NCI-H226 (cell line): Measurements from ENCODE around the gene FAM98C.

Experiments used
- DNase-seq: peaks from one replicate; pipeline ENCODE4 v3.0.0-alpha.2; 2015

The FAM98C gene

DNA sequence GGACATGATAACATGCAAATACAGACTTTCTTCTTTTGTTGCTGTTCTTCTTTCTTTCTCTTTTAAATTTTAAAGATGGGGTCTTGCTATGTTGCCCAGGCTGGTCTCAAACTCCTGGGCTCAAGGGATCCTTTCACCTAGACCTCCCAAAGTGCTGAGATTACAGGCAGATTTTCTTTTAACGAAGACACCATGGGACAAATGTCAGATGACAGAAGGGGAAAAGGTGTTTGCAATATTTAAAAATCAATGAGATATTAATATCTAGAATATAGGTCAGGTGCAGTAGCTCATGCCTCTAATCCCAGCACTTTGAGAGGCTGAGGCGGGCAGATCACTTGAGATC is 26.9 kb downstream of the FAM98C start:
- DNase-seq: no peak

DNA sequence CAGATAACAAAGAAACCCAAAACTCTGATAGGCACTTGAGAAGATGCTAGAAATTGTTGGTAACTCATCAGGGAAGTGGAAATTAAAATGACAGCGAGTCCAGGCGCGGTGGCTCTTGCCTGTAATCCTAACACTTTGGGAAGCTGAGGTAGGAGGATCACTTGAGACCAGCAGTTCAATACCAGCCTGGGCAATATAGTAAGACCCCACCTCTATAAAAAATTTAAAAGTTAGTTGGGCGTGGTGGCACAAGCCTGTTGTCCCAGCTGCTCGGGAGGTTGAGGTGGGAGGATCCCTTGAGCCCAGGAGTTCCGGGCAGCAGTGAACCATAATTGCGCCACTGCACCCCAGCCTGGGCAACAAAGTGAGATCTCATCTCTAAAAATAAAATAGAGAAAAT is 28.0 kb downstream of the FAM98C start:
- no peak for DNase-seq

DNA sequence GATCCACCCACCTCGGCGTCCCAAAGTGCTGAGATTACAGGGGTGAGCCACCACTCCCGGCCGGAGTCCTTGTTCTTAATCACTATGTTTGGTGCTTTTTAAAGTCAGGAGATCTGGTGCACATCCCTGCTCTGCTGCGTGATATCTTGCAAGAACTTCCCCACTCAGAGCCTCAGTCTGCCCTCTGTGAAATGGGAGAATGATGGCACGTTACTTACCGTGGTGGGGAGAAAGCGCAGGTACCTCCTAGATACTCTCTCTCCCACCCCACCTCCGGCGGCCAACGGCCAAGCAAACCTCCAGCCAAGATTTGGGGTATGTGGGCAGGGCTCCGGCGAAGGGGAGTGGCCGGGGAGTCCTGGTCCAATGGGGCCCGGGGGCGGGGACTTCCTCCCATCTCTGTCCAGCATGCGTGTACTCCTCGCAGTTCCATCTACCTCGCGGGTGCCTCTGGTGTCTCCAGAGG is 30.4 kb downstream of the FAM98C start, which contains the start of gene RYR1:
Gene RYR1 (plus strand): TSS at position 424 of the 466 bp plus-strand sequence. CDS start 139 bp downstream, outside the sequence.
- peak; percentile 56 for DNase-seq

DNA sequence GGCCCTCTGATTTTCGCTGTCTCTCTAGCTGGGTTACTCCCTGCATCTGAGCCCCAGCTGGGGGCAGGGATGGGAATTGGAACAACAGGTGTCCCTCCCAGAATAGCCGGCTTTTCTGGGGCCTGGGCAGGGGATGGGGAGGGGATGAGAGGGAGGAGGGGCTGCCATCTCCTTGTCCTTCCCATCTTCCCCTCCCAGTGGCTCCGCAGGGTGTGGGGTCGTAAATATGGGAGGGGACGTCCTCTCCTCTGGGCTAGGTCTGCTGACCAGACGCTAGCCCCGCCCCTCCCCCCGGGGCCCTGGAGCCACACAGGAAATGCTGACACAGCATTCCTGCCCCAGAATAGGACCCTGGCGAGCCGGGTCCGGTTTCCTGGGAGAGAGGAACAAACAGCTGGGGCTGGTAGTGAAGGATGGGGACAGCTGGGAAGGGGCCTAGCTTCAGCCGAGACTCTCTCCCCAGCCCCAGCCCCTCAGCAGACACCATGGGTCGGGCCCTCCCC is 31.7 kb downstream of the FAM98C start:
- no peak for DNase-seq

DNA sequence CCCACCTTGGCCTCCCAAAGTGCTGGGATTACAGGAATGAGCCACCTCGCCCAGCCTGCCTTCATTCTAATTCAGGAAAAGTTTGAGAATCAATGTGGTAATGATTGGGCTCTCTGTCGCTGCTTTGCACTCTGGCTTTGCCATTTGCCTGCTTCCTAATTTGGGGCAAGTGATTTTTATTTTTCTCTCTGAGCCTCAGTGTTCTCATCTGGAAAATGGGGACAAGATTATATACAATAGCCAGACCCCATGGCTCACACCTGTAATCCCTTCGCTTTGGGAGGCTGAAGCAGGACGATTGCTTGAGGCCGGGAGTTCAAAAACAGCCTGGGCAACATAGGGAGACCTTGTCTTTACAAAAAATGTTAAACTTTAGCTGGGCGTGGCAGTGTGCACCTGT is 34.4 kb downstream of the FAM98C start:
- DNase-seq: no peak

DNA sequence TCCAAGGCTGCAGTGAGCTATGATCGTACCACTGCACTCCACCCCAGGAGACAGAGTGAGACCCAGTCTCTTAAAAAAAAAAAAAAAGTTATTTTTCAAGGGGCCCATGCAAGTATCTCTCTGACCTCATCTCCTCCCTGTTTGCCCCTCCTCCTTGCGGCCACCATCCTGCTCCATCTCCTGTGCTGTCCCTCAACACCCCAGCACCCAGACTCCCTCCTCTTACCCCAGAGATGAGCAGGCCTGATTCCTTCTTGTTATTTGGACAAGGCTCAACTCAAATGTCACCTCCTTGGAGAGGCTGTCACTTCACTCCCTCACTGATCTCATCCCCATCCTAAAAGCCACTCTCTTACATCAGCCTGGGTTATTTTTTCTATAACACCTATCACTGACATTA is 35.0 kb downstream of the FAM98C start:
- DNase-seq: no peak

DNA sequence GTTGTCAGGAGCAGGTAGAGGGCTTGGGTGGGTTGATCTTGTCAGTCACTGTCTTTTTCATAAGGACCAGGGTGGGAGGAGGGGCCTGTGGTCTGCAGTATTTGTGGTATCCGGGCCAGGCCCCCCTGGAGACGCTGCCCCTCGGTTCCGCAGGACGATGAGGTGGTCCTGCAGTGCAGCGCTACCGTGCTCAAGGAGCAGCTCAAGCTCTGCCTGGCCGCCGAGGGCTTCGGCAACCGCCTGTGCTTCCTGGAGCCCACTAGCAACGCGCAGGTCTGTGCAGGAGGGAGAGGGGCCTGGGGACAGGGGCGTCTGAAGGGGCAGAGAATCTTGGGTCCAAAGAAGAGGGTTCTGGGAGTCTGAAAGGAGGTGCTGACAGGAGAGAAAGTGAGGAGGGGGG is 37.7 kb downstream of the FAM98C start:
- no peak for DNase-seq

DNA sequence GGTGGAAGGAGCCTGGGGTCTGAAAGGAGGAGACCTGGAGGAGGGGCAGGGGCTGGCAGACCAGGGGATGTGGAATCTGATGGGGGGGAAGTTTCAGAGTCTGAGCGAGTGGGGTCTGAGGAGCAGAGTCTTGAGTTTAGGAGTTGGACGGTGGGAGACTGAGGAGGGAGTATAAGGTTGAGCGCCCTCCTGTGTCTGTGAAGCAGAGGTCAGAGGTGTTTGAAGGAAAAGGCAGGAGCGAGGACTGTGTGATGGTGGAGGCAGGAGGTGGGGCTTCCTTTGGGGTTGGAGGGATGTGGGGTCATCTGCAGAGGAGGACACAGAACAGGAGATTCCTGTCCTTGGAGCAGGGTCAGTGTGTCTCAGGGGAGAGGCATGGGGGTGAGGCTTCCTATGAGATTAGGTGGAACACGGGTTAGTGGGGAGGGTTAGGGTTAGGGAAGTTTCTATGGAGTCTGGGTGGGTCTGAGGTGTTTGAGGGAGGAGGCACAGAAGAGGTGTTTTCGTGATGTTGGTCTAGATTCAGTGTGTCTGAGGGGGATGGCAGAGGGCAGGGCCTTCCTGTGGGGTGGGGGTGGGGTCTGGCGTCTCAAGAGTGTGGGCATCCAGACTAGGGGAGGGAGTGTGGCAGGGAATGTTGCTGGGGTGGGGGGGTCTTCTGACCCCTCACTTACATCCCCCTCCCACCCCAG is 38.9 kb downstream of the FAM98C start:
- no peak for DNase-seq

DNA sequence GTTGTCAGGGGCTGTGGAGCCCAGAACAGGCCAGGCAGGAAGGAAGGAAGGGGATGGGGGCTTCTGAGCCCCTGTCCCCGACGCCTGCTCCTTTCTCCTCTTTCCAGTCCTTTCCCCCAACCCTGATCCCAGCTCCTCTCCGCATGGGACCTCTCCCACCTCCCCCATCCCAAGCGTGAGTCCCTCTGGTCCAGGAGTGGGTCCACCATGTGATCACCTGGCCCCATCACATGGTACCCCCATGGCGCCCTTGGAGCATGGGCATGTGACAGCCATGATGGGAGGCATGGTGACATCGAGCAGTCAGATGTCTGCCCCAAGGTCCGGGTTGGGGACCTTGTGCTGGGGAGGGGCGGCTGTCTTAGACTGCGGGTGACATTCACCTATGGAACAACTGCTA is 39.8 kb downstream of the FAM98C start:
- DNase-seq: no peak

DNA sequence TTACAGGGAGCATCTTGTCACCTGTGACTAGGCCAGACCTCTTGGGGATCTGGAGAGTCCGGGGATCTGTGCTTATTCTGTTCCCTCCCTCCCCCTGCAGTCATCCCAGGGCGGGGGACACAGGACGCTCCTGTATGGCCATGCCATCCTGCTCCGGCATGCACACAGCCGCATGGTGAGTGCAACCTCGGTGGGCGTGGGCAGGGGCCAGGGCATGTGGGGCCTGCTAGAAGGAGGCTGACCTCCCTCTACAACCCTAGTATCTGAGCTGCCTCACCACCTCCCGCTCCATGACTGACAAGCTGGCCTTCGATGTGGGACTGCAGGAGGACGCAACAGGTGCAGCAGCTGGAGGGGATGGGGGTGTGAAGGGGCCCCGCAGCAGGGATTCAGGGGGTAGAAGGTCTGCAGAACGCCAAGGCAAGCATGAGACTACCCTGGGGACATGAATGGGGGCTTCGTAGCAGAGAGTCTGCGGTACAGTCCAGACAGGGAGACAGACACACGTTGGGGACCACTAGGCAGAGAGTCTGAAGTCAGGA is 40.6 kb downstream of the FAM98C start:
- no peak for DNase-seq

DNA sequence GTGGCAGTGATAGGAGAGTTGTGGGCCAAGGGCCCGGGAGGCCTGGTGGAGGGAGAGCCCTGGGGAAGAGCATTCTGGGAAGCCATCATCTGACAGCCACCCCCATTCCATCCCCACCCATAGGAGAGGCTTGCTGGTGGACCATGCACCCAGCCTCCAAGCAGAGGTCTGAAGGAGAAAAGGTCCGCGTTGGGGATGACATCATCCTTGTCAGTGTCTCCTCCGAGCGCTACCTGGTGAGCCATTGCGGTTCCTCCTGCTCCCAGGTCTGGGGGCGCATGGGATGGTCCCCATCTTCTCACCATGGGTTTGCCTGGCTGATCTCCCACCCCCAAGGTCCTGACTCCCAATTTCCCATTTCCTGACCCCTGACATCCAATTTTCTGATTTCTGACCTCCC is 41.1 kb downstream of the FAM98C start:
- no peak for DNase-seq

DNA sequence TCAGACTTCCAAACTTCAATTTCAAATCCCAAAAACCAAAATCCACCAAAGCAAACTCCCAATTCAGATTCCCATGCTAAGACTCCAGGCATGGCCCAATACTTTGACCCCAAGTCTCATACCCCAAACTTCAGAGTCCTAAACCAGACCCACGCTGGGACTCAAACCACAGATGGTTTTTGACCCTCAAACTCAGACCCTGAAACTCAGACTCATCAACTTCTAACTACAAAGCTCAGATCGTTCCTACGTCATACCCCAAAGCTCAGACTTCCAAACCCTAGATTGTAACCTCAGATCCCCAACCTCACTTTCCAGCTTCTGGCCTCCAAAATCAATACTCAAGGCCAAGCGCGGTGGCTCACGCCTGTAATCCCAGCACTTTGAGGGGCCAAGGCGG is 42.5 kb downstream of the FAM98C start:
- no peak for DNase-seq

DNA sequence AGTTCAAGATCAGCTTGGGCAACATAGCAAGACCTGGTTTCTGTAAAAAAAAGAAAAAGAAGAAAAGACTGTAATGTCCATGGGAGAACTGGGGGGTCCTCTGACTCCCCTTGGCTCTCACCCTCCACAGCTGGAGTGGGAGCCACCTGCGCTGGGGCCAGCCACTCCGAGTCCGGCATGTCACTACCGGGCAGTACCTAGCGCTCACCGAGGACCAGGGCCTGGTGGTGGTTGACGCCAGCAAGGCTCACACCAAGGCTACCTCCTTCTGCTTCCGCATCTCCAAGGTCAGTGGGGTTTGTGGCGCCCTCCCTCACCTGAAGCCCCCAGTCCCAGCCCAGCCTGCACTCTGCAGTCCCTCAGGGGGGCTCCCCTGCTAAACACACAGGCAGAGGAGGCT is 45.3 kb downstream of the FAM98C start:
- no peak for DNase-seq

DNA sequence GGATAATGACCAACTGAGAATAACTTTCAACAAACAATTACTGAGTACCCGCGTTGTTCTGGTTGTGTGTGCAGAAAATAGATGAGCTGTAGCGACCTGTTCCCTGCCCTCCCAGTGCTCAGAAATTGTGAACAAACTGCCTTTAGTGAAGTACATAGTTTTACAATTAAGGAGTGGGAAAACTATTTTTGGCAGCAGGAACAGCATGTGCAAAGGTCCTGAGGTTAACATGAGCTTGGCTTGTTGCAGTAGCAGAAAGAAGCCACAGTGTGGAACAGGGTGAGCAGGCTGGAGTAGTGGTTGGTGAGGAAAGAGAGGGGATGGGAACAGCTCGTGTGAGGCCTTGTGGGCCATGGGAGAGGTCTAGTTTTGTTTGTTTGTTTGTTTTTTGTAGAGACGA is 46.6 kb downstream of the FAM98C start:
- no peak for DNase-seq

DNA sequence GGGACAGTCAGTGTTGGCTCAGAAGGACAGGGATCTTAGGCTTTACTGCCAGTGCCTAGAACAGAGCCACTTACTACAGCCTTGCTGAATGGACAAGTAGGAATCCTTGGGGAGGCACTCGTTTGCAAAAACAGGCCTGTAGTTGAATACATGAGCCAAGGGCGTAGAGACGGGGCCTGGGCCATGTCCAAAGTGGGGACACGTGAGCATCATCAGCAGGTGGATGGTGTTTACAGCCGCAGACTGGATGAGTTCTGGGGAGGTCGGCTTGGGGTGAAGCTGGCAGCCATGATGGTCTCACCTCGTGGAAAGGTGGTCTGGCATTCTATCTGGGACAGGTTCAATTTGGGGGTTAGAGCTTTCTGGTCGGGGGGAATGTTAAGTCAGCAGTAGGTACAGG is 48.1 kb downstream of the FAM98C start:
- no peak for DNase-seq

DNA sequence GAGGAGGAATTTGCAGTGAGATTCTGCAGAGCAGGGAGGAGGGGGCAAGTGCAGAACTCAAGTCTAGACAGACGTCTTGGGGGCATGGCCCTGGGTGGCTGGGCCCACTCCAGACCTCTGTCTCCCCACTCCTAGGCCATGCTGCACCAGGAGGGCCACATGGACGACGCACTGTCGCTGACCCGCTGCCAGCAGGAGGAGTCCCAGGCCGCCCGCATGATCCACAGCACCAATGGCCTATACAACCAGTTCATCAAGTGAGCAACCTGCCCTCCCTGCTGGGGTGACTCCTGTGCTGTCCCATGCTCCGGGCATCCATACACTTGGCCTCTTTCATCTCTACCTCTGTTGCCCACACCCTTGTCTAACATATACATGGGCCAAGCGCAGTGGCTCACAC is 48.7 kb downstream of the FAM98C start:
- no peak for DNase-seq

DNA sequence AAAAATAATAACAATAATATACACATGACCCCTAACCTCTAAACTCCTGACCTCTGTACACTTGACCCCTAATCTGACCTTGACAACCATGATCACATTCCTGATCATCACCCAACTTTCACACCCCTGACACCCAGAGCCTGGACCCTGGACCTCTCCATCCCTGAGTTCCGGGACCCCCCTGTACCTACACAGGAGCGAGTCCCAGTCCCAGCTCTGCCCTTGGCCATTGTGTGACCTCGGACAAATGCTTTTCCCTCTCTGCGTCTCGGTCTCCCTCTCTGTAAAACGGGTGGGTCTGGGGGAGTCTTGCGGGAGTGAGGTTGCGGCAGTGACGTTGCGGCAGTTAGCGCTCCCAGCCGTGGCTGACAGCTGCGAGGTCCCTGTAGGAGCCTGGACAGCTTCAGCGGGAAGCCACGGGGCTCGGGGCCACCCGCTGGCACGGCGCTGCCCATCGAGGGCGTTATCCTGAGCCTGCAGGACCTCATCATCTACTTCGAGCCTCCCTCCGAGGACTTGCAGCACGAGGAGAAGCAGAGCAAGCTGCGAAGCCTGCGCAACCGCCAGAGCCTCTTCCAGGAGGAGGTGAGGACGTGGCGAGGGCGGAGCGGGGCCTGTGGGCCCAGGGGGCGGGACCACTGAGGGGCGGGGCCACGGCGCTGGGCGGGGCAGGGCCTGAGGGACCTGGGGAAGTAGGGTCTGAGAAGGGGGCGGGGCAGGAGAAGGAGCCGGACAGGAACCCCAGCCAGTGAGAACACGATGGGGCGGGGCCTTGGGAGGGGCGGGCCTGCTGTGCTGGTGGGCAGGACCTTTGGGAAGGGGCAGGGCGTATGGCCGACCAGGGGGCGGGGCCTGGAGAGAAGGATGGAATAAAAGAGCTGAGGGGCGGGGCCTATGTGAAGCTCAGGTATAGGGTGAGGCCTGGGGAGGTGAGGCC is 49.8 kb downstream of the FAM98C start:
- DNase-seq: no peak

DNA sequence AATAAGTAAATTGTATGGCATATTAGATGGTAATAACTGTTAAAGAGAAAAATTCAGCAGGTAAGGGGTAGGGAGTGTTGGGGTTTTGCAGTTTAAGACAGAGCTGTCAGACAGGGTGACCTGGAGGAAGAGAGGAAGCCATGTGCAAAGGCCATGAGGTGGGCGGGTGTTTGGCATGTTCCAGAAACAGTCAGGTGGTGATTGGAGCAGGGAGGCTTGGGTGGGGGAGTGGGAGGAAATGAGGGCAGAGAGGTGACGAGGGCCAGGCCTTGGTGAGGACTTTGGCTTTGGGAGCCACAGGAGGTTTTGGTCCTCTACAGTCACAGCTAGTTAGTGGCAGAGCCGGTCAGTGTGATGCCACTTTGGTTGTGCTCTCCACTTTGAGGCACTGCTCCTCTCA is 50.7 kb downstream of the FAM98C start:
- DNase-seq: no peak

DNA sequence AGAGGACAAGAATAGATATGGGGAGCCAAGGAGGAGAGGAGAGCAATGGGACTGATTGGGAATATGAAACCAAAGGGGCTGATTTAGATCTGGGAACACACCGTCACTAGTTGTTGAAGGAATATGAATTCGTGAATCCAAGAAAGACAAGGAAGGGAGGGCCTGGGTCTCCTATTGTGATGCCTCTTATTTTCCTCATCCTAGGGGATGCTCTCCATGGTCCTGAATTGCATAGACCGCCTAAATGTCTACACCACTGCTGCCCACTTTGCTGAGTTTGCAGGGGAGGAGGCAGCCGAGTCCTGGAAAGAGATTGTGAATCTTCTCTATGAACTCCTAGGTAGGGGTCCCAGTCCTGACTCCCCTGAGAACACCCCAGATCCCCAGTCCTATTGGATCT is 52.1 kb downstream of the FAM98C start:
- DNase-seq: no peak

DNA sequence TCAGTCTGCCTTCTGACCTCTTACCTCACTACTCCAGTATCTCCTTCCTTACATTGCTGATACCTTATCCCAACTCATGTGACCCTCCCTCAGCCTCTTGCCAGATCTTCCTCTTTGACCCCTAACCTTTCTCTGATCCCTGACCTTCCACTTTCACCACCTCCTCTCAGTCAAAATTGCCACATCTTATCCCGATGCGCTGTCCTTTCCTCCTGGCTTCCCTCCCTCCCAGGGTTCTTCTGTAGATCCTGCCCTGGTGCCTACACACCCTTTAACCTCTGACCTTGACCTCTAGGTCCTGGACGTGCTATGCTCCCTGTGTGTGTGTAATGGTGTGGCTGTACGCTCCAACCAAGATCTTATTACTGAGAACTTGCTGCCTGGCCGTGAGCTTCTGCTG is 54.3 kb downstream of the FAM98C start:
- DNase-seq: no peak

DNA sequence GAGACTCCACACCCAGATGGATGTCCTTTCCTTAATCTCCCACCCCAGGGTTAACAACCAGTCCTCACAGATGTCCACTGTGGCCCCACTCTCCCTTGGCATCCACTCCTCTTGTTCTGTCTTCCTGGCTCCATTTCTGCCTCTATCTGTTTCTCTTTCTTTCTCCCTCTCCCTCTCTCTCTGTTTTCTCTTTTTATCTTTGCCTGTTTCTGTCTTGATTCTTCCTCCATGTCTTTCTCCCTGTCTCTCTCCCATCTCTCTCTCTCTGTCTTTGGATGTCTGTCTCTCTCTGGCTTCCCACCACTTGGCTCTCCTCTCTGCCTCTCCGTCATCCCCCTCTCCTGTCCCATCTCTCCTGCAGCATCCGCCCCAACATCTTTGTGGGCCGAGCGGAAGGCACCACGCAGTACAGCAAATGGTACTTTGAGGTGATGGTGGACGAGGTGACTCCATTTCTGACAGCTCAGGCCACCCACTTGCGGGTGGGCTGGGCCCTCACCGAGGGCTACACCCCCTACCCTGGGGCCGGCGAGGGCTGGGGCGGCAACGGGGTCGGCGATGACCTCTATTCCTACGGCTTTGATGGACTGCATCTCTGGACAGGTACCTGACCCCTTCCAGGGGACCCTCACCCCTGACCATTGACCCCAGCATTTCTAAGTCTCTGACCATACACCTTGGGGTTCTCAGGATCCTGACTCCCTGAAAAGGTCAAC is 55.0 kb downstream of the FAM98C start:
- no peak for DNase-seq
